Natural killer cell (primary cell): ENCODE data around the gene BCAS3. TPM values are rescaled to one million over a fixed set of nuclear protein-coding genes. Genes with fewer than 3 reads are reported as not detected.
A peak's percentile ranks its signal among the peaks of the same experiment; 100 is the strongest.

ENCODE experiments used
- ATAC-seq, 3 donors: fragments of 150-1000 bp in 2 of 3; fragments of 200-7000 bp in 1 of 3; cut with Tn5 transposase; 1 replicate in 1 of 3; 2 replicates in 2 of 3; pipeline ENCODE4 v1.10.0; 2021; ENCODE audit warnings: mild to moderate bottlenecking in 2 of 3, moderate library complexity in 2 of 3
- DNase-seq, 2 donors: peaks; one replicate each; pipeline versions ENCODE4 v3.0.0 to v3.0.0-alpha.2; 2013 to 2021; ENCODE audit warnings: mixed read lengths in 1 of 2
- H3K27ac ChIP-seq: one replicate; pipeline ENCODE4 v1.5.1; 2013; ENCODE audit warnings: mild to moderate bottlenecking, low read length
- H3K27me3 ChIP-seq: one replicate; pipeline ENCODE4 v1.6.1; 2013; ENCODE audit warnings: low read length; ENCODE audit not compliant: control insufficient read depth, insufficient read depth
- H3K36me3 ChIP-seq: one replicate; pipeline ENCODE4 v1.6.1; 2013; ENCODE audit warnings: low read length; ENCODE audit not compliant: control insufficient read depth, insufficient read depth
- H3K4me1 ChIP-seq: one replicate; pipeline ENCODE4 v1.6.1; 2013; ENCODE audit warnings: low read length; ENCODE audit not compliant: control insufficient read depth, insufficient read depth
- H3K4me3 ChIP-seq: one replicate; pipeline ENCODE4 v1.5.1; 2013; ENCODE audit warnings: low read length
- H3K9me3 ChIP-seq: one replicate; pipeline ENCODE4 v1.6.1; 2013; ENCODE audit warnings: low read length; ENCODE audit not compliant: control insufficient read depth, insufficient read depth
- H3K27ac Mint-ChIP-seq, 2 donors: one replicate each; pipeline ENCODE4 v1.8.0; 2022; ENCODE audit warnings: mild to moderate bottlenecking in 2 of 2, mixed read lengths in 2 of 2, moderate library complexity in 1 of 2
- H3K27me3 Mint-ChIP-seq, 2 donors: one replicate each; pipeline ENCODE4 v1.8.0; 2022; ENCODE audit warnings: low read depth in 2 of 2, mixed read lengths in 2 of 2
- H3K36me3 Mint-ChIP-seq: one replicate; pipeline ENCODE4 v1.8.0; 2022; ENCODE audit warnings: mixed read lengths
- H3K4me1 Mint-ChIP-seq, 2 donors: one replicate each; pipeline ENCODE4 v1.8.0; 2022; ENCODE audit warnings: mixed read lengths in 2 of 2
- H3K4me3 Mint-ChIP-seq: one replicate; pipeline ENCODE4 v1.8.0; 2022; ENCODE audit warnings: mild to moderate bottlenecking, moderate library complexity, mixed read lengths
- H3K9me3 Mint-ChIP-seq, 2 donors: one replicate each; pipeline ENCODE4 v1.8.0; 2022; ENCODE audit warnings: mixed read lengths in 2 of 2
- CTCF ChIP-seq: fragments of 200-600 bp; IDR thresholded peaks from one replicate; pipeline ENCODE4 v1.8.0; 2022; ENCODE audit warnings: antibody characterized with exemption
- WGBS: methylation state at CpG from one replicate; pipeline ENCODE4 v1.1.7; 2013; ENCODE audit warnings: missing lambda C conversion rate; ENCODE audit not compliant: insufficient coverage; 5-methylcytosine and 5-hydroxymethylcytosine counted together
- intact Hi-C: fragments of 100-400 bp; cut with micrococcal nuclease; formaldehyde crosslinking; loops from one replicate; pipeline ENCODE4 v1.14.2; 2022
- total RNA-seq, 4 donors: library from RNA; stranded (reverse); fragments of 120-200 nt in 1 of 4; gene quantifications; one replicate each; pipeline versions ENCODE4 v1.2.3 to v1.2.4, GENCODE V29; 2013 to 2022

Gene BCAS3
- total RNA-seq, 3 donors from 2014 or later (not counting 1 experiment from before 2014, with no cell fraction given) = 60.5 to 87.8 (median 72.0) TPM

- Histone ChIP-seq H3K9me3 (peaks cover 2% of the 10 kb centered on the region), H3K36me3 (no peaks in the 10 kb centered on the region), H3K27me3 (peaks cover 54% of the 10 kb centered on the region), H3K4me3 (no peak overlapping the region), H3K27ac (no peak overlapping the region), H3K4me1 (peaks cover 55% of the 10 kb centered on the region)
- DNase-seq = peak; percentile 74 to 86
- intact Hi-C loops = loop anchor here (5.0 to 10.0 kb wide), 2 partner anchors 142 to 174 kb away; no protein-coding TSS in a partner anchor
- peak; percentile 63 to 74 (median 70) for ATAC-seq
- H3K9me3 Mint-ChIP-seq = no peaks in the 10 kb centered on the region
- H3K4me1 Mint-ChIP-seq = peaks cover 0 to 28% of the 10 kb centered on the region in 2 donors
- no peak overlapping the region for H3K27ac Mint-ChIP-seq
- H3K36me3 Mint-ChIP-seq = no peaks in the 10 kb centered on the region
- peaks cover 25 to 39% of the 10 kb centered on the region in 2 donors for H3K27me3 Mint-ChIP-seq
- peak; percentile 69 for TF ChIP-seq CTCF
- 8% methylated on average over 48 of the region's 48 CpGs for WGBS
- H3K4me3 Mint-ChIP-seq = peak overlapping the region; percentile 80
Measured at GRCh38 chr17:61410141-61411010, 732.7 kb downstream of the BCAS3 start.

- no peak for DNase-seq
- intact Hi-C loops = loop anchor here (5.0 to 10.0 kb wide), 2 partner anchors 141 to 174 kb away; no protein-coding TSS in a partner anchor
- peak overlapping the region; percentile 80 for H3K4me3 Mint-ChIP-seq
- no peaks in the 10 kb centered on the region for H3K9me3 Mint-ChIP-seq
- Histone ChIP-seq H3K27me3 (peaks cover 50% of the 10 kb centered on the region), H3K36me3 (no peaks in the 10 kb centered on the region), H3K9me3 (peaks cover 2% of the 10 kb centered on the region), H3K4me3 (peak overlapping the region; percentile 42), H3K27ac (no peak overlapping the region), H3K4me1 (peaks cover 54% of the 10 kb centered on the region)
- peak; percentile 57 for TF ChIP-seq CTCF
- WGBS = 4% methylated on average over 29 of the region's 29 CpGs
- H3K27ac Mint-ChIP-seq = peak overlapping the region in 1 of 2 donors; percentile 29
- peaks cover 25 to 39% of the 10 kb centered on the region in 2 donors for H3K27me3 Mint-ChIP-seq
- no peak for ATAC-seq
- H3K4me1 Mint-ChIP-seq = peaks cover 0 to 28% of the 10 kb centered on the region in 2 donors
- H3K36me3 Mint-ChIP-seq = no peaks in the 10 kb centered on the region
Measured at GRCh38 chr17:61411011-61411260, 733.3 kb downstream of the BCAS3 start.

GRCh38 chr17:61411261-61412142 is 733.9 kb downstream of the BCAS3 start:
- H3K4me3 ChIP-seq = peak overlapping the region; percentile 42
- intact Hi-C loops = loop anchor here (1.0 to 10.0 kb wide), 4 partner anchors 141 to 653 kb away; partner anchors contain the start of gene MED13
- peaks cover 25 to 34% of the 10 kb centered on the region in 2 donors for H3K27me3 Mint-ChIP-seq
- H3K4me1 Mint-ChIP-seq = peaks cover 0 to 28% of the 10 kb centered on the region in 2 donors
- WGBS = 3% methylated on average over 75 of the region's 75 CpGs
- peaks cover 55% of the 10 kb centered on the region for H3K4me1 ChIP-seq
- H3K9me3 ChIP-seq = peaks cover 2% of the 10 kb centered on the region
- no peaks in the 10 kb centered on the region for H3K36me3 ChIP-seq
- peak overlapping the region in 1 of 2 donors; percentile 29 for H3K27ac Mint-ChIP-seq
- H3K36me3 Mint-ChIP-seq = no peaks in the 10 kb centered on the region
- DNase-seq (peak; percentile 31 to 52), ATAC-seq (peak in 2 of 3 donors; percentile 3 to 11)
- peaks cover 46% of the 10 kb centered on the region for H3K27me3 ChIP-seq
- H3K27ac ChIP-seq = no peak overlapping the region
- no peak for TF ChIP-seq CTCF
- no peaks in the 10 kb centered on the region for H3K9me3 Mint-ChIP-seq
- peak overlapping the region; percentile 80 for H3K4me3 Mint-ChIP-seq
